ENCODE data around the gene EVL. TPM values are rescaled to one million over a fixed set of nuclear protein-coding genes. Genes with fewer than 3 reads are reported as not detected.

The EVL gene
- total and polyA plus RNA-seq, 2 donors (not counting 1 experiment from before 2014, with no cell fraction given) = 23.5 to 28.1 TPM

- no peak for DNase-seq (ENCODE audit: low read depth in 2 of 2)
- no peak for TF ChIP-seq CTCF (conservative IDR thresholded peaks at IDR 0.05 in 1 of 2, IDR thresholded peaks at IDR 0.05 in 1 of 2; ENCODE audit: low read depth in 1 of 2, low read length in 2 of 2)
- no peak for TF ChIP-seq EZH2 (IDR thresholded peaks at IDR 0.05; ENCODE audit: low read length, missing control alignments)
- Histone ChIP-seq H3K9me3 (ENCODE audit: control insufficient read depth, insufficient read depth, low read depth, low read length) (no peaks in the 10 kb centered on the region), H3K4me1 (ENCODE audit: control insufficient read depth, extremely low read depth, insufficient read depth, low read length) (no peaks in the 10 kb centered on the region), H4K20me1 (ENCODE audit: control insufficient read depth, extremely low read depth, insufficient read depth, low read length) (no peaks in the 10 kb centered on the region), H3K9ac (ENCODE audit: insufficient read depth, low read length) (no peak overlapping the region), H3K4me2 (ENCODE audit: extremely low read depth, insufficient read depth, low read length) (no peak overlapping the region), H3K79me2 (ENCODE audit: control insufficient read depth, insufficient read depth, low read length) (no peaks in the 10 kb centered on the region), H2AFZ (ENCODE audit: low read length) (no peak overlapping the region), H3K27ac (ENCODE audit: insufficient read depth, low read length) (no peak overlapping the region), H3K4me3 (replicated peaks in 1 of 4; ENCODE audit: control extremely low read depth in 1 of 4, insufficient read depth in 1 of 4, low read depth in 3 of 4, low read length in 4 of 4) (no peak overlapping the region), H3K36me3 (ENCODE audit: control insufficient read depth, insufficient read depth, low read length) (no peaks in the 10 kb centered on the region), H3K27me3 (ENCODE audit: control insufficient read depth, insufficient read depth, low read length) (no peaks in the 10 kb centered on the region)
These were observed 105.7 kb downstream of the EVL start for GRCh38 chr14:100170880-100171279.

- no peaks in the 10 kb centered on the region for H3K9me3 ChIP-seq (ENCODE audit: control insufficient read depth, insufficient read depth, low read depth, low read length)
- H3K27me3 ChIP-seq (ENCODE audit: control insufficient read depth, insufficient read depth, low read length) = no peaks in the 10 kb centered on the region
- H4K20me1 ChIP-seq (ENCODE audit: control insufficient read depth, extremely low read depth, insufficient read depth, low read length) = no peaks in the 10 kb centered on the region
- H3K4me3 ChIP-seq (replicated peaks in 1 of 4; ENCODE audit: control extremely low read depth in 1 of 4, insufficient read depth in 1 of 4, low read depth in 3 of 4, low read length in 4 of 4) = no peak overlapping the region
- DNase-seq (ENCODE audit: low read depth in 2 of 2) = no peak
- no peak overlapping the region for H3K27ac ChIP-seq (ENCODE audit: insufficient read depth, low read length)
- H2AFZ ChIP-seq (ENCODE audit: low read length) = no peak overlapping the region
- H3K36me3 ChIP-seq (ENCODE audit: control insufficient read depth, insufficient read depth, low read length) = no peaks in the 10 kb centered on the region
- no peak overlapping the region for H3K4me2 ChIP-seq (ENCODE audit: extremely low read depth, insufficient read depth, low read length)
- H3K9ac ChIP-seq (ENCODE audit: insufficient read depth, low read length) = no peak overlapping the region
- TF ChIP-seq EZH2 (IDR thresholded peaks at IDR 0.05; ENCODE audit: low read length, missing control alignments) = no peak
- no peak for TF ChIP-seq CTCF (conservative IDR thresholded peaks at IDR 0.05 in 1 of 2, IDR thresholded peaks at IDR 0.05 in 1 of 2; ENCODE audit: low read depth in 1 of 2, low read length in 2 of 2)
- no peaks in the 10 kb centered on the region for H3K4me1 ChIP-seq (ENCODE audit: control insufficient read depth, extremely low read depth, insufficient read depth, low read length)
- H3K79me2 ChIP-seq (ENCODE audit: control insufficient read depth, insufficient read depth, low read length) = no peaks in the 10 kb centered on the region
These were observed 107.6 kb downstream of the EVL start for GRCh38 chr14:100172811-100173210.

- H3K9ac ChIP-seq (ENCODE audit: insufficient read depth, low read length) = no peak overlapping the region
- H3K27ac ChIP-seq (ENCODE audit: insufficient read depth, low read length) = no peak overlapping the region
- H3K4me1 ChIP-seq (ENCODE audit: control insufficient read depth, extremely low read depth, insufficient read depth, low read length) = no peaks in the 10 kb centered on the region
- no peaks in the 10 kb centered on the region for H4K20me1 ChIP-seq (ENCODE audit: control insufficient read depth, extremely low read depth, insufficient read depth, low read length)
- H3K27me3 ChIP-seq (ENCODE audit: control insufficient read depth, insufficient read depth, low read length) = no peaks in the 10 kb centered on the region
- no peak overlapping the region for H3K4me3 ChIP-seq (replicated peaks in 1 of 4; ENCODE audit: control extremely low read depth in 1 of 4, insufficient read depth in 1 of 4, low read depth in 3 of 4, low read length in 4 of 4)
- no peaks in the 10 kb centered on the region for H3K79me2 ChIP-seq (ENCODE audit: control insufficient read depth, insufficient read depth, low read length)
- DNase-seq (ENCODE audit: low read depth in 2 of 2) = no peak
- no peaks in the 10 kb centered on the region for H3K36me3 ChIP-seq (ENCODE audit: control insufficient read depth, insufficient read depth, low read length)
- TF ChIP-seq CTCF (conservative IDR thresholded peaks at IDR 0.05 in 1 of 2, IDR thresholded peaks at IDR 0.05 in 1 of 2; ENCODE audit: low read depth in 1 of 2, low read length in 2 of 2) (no peak), EZH2 (IDR thresholded peaks at IDR 0.05; ENCODE audit: low read length, missing control alignments) (no peak)
- no peak overlapping the region for H3K4me2 ChIP-seq (ENCODE audit: extremely low read depth, insufficient read depth, low read length)
- no peak overlapping the region for H2AFZ ChIP-seq (ENCODE audit: low read length)
- H3K9me3 ChIP-seq (ENCODE audit: control insufficient read depth, insufficient read depth, low read depth, low read length) = no peaks in the 10 kb centered on the region
These were observed 108.1 kb downstream of the EVL start for GRCh38 chr14:100173353-100173752.

All from fibroblast of lung (primary cell).